Breast epithelium (tissue), 3 donors: ENCODE results near the gene LRRC74A.

Experiments
- CTCF ChIP-seq, 3 donors: fragments of 450-650 bp; IDR thresholded peaks; one replicate each; pipeline ENCODE4 v1.5.1; 2016 to 2017; ENCODE audit warnings: antibody characterized with exemption in 3 of 3, mild to moderate bottlenecking in 3 of 3, moderate library complexity in 3 of 3
- POLR2AphosphoS5 ChIP-seq, 3 donors: sonication (generic); formaldehyde crosslinking; IDR thresholded peaks; one replicate each; pipeline ENCODE4 v1.6.1; 2017; ENCODE audit warnings: antibody characterized with exemption in 3 of 3

DNA sequence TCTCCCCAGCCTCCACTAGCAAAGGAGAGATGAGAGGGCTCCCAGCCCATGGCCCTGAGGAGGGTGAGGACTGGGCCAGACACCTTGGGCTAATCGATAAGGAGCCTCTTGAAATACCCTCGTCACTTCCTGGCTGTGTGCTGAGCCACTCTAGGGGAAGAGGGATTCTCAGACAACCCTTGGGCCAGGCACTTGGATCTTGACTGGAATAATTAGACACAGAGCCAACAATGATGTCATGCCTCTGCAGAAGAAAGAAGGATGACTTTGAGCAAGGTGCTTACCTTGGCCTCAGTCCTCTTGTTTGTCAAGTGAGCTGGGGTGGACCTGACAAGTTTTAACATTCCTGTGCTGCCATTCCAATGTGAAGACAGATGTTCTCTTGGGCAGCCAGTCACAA lies 83.1 kb downstream of the LRRC74A start:
- no peak for TF ChIP-seq CTCF (IDR thresholded peaks at IDR 0.05)
- TF ChIP-seq POLR2AphosphoS5 (IDR thresholded peaks at IDR 0.05) = no peak
